GM12891 (cell line): ENCODE measurements around the gene MAGEF1.
"Not testable (repeated sequence)": the region's sequence is repeated elsewhere in the genome, so short reads cannot be mapped to it uniquely, and the experiment has no call there.

Experiments used
- DNase-seq: peaks from one replicate; pipeline ENCODE4 v3.0.0; 2011; ENCODE audit warnings: low spot score; ENCODE audit not compliant: insufficient read length
- FAIRE-seq: peaks from 2 replicates; lab custom pipeline; 2011; peaks lifted over from hg19 to GRCh38; lab: Jason Lieb, UNC
- PAX5 ChIP-seq: IDR thresholded peaks from 2 replicates; pipeline ENCODE4 v1.6.1; 2011; ENCODE audit warnings: low read length, moderate library complexity, mild to moderate bottlenecking; ENCODE audit not compliant: insufficient read depth, severe bottlenecking
- POLR2A ChIP-seq: IDR thresholded peaks from 2 replicates; pipeline ENCODE4 v1.6.1; 2011; ENCODE audit warnings: low read depth, low read length, control low read depth
- POLR2AphosphoS5 ChIP-seq: IDR thresholded peaks from 2 replicates; pipeline ENCODE4 v1.6.1; 2011; ENCODE audit warnings: low read depth, low read length, control low read depth
- POU2F2 ChIP-seq: IDR thresholded peaks from 2 replicates; pipeline ENCODE4 v1.6.1; 2011; ENCODE audit warnings: low read depth, mild to moderate bottlenecking, control low read depth, low read length, moderate library complexity
- SPI1 ChIP-seq: IDR thresholded peaks from 2 replicates; pipeline ENCODE4 v1.6.1; 2011; ENCODE audit warnings: low read depth, low read length, control low read depth
- TAF1 ChIP-seq: IDR thresholded peaks from 2 replicates; pipeline ENCODE4 v1.6.1; 2011; ENCODE audit warnings: low read depth, low read length, control low read depth

MAGEF1 gene

GRCh38 chr3:184737063-184737462, 25.2 kb upstream of the MAGEF1 start:
- FAIRE-seq (no peak), DNase-seq (no peak)
- TF ChIP-seq SPI1 (no peak), POU2F2 (no peak), POLR2A (no peak), PAX5 (no peak), TAF1 (no peak), POLR2AphosphoS5 (no peak)

GRCh38 chr3:184734903-184735701, 23.2 kb upstream of the MAGEF1 start:
- FAIRE-seq (no peak), DNase-seq (no peak)
- no peak for TF ChIP-seq TAF1
- no peak for TF ChIP-seq POU2F2
- no peak for TF ChIP-seq POLR2A
- TF ChIP-seq SPI1: no peak
- no peak for TF ChIP-seq PAX5
- TF ChIP-seq POLR2AphosphoS5: no peak

GRCh38 chr3:184733971-184734608, 22.2 kb upstream of the MAGEF1 start:
- no peak for TF ChIP-seq PAX5
- no peak for TF ChIP-seq POU2F2
- no peak for TF ChIP-seq POLR2A
- TF ChIP-seq SPI1: no peak
- no peak for TF ChIP-seq TAF1
- TF ChIP-seq POLR2AphosphoS5: no peak
- FAIRE-seq: no peak

GRCh38 chr3:184733181-184733580, 21.3 kb upstream of the MAGEF1 start:
- no peak for TF ChIP-seq POU2F2
- no peak for TF ChIP-seq PAX5
- TF ChIP-seq POLR2AphosphoS5: no peak
- no peak for TF ChIP-seq SPI1
- TF ChIP-seq POLR2A: no peak
- TF ChIP-seq TAF1: no peak
- no peak for FAIRE-seq
- DNase-seq: no peak

More at GRCh38 chr3:184733971-184734608, 22.2 kb upstream of the MAGEF1 start:
- DNase-seq: no peak

GRCh38 chr3:184731786-184732537, 20.1 kb upstream of the MAGEF1 start:
- no peak for FAIRE-seq
- no peak for DNase-seq
- TF ChIP-seq SPI1 (no peak), TAF1 (no peak), POLR2A (no peak)

GRCh38 chr3:184730924-184731323, 19.1 kb upstream of the MAGEF1 start:
- no peak for FAIRE-seq
- DNase-seq: no peak
- no peak for TF ChIP-seq POLR2A
- TF ChIP-seq POU2F2: no peak
- no peak for TF ChIP-seq SPI1
- TF ChIP-seq TAF1: no peak
- no peak for TF ChIP-seq POLR2AphosphoS5
- TF ChIP-seq PAX5: no peak

- FAIRE-seq, DNase-seq: not testable (repeated sequence)
These were observed 17.3 kb upstream of the MAGEF1 start for GRCh38 chr3:184729154-184729553.

GRCh38 chr3:184728010-184728527, 16.2 kb upstream of the MAGEF1 start:
- no peak for DNase-seq
- no peak for TF ChIP-seq PAX5
- TF ChIP-seq TAF1: no peak
- TF ChIP-seq SPI1: no peak
- TF ChIP-seq POLR2AphosphoS5: no peak
- TF ChIP-seq POU2F2: no peak
- TF ChIP-seq POLR2A: no peak
- no peak for FAIRE-seq

GRCh38 chr3:184727357-184728009, 15.6 kb upstream of the MAGEF1 start:
- FAIRE-seq (peak; percentile 60), DNase-seq (peak; percentile 43)
- TF ChIP-seq TAF1: no peak
- TF ChIP-seq PAX5: no peak
- TF ChIP-seq POU2F2: no peak
- TF ChIP-seq SPI1: no peak
- TF ChIP-seq POLR2A: no peak
- TF ChIP-seq POLR2AphosphoS5: no peak
